ENCODE results near the gene SLC22A17. TPM values are rescaled to one million over a fixed set of nuclear protein-coding genes. Genes with fewer than 3 reads are reported as not detected.

SLC22A17 gene
- total and polyA plus RNA-seq, 9 of the 15 experiments (the other 6 are each of a cell fraction or from before 2014, with no cell fraction given): 0.07 to 0.09 TPM; not detected in 7

- TF ChIP-seq RBBP5 (IDR thresholded peaks at IDR 0.05; ENCODE audit: borderline replicate concordance, insufficient read depth, low read length, poor library complexity, severe bottlenecking): peak; percentile 6
- no peak for TF ChIP-seq GATA2 (CRISPR knock-in tag; IDR thresholded peaks at IDR 0.05)
- no peak for TF ChIP-seq MLX (CRISPR knock-in tag; conservative IDR thresholded peaks at IDR 0.05)
- peak; percentile 86 for TF ChIP-seq ZNF584 (CRISPR knock-in tag; IDR thresholded peaks at IDR 0.05; ENCODE audit: low read depth)
- peak; percentile 70 for TF ChIP-seq MTA1 (IDR thresholded peaks at IDR 0.05; ENCODE audit: borderline replicate concordance)
- peak in 1 of 3 experiments; percentile 85; a peak in 2 of 6 replicates for TF ChIP-seq ZBTB11 (CRISPR knock-in tag; IDR thresholded peaks at IDR 0.05)
- peak; percentile 76 for TF ChIP-seq TFAP4 (CRISPR knock-in tag; IDR thresholded peaks at IDR 0.05; ENCODE audit: borderline replicate concordance)
- TF ChIP-seq NRF1 (conservative IDR thresholded peaks at IDR 0.05 in 1 of 2, IDR thresholded peaks at IDR 0.05 in 1 of 2): peak; percentile 93 to 95
- TF ChIP-seq ZNF263 (CRISPR knock-in tag; IDR thresholded peaks at IDR 0.05; ENCODE audit: borderline replicate concordance): no peak; the same call in 1 of the 2 replicates
- TF ChIP-seq ERF (CRISPR knock-in tag; IDR thresholded peaks at IDR 0.05): no peak
- peak in 1 of 2 experiments; percentile 78; a peak in 2 of 4 replicates for TF ChIP-seq FOXA3 (CRISPR knock-in tag; conservative IDR thresholded peaks at IDR 0.05 in 1 of 2, IDR thresholded peaks at IDR 0.05 in 1 of 2)
- TF ChIP-seq KAT7 (CRISPR knock-in tag; IDR thresholded peaks at IDR 0.05; ENCODE audit: borderline replicate concordance): no peak; the same call in 1 of the 2 replicates
- TF ChIP-seq CCNT2 (IDR thresholded peaks at IDR 0.05; ENCODE audit: borderline replicate concordance, extremely low read depth, insufficient read length, low read depth, low read length): peak; percentile 98
- TF ChIP-seq XRCC3 (IDR thresholded peaks at IDR 0.05): no peak
- peak; percentile 84 for TF ChIP-seq EGR1 (conservative IDR thresholded peaks at IDR 0.05)
- peak; percentile 85 for TF ChIP-seq MAFK (IDR thresholded peaks at IDR 0.05; ENCODE audit: low read length)
- TF ChIP-seq ZMIZ1 (IDR thresholded peaks at IDR 0.05; ENCODE audit: low read depth in 2 of 2, low read length in 2 of 2): peak in 1 of 2 experiments; percentile 60; a peak in 2 of 4 replicates
These were observed 51.3 kb downstream of the SLC22A17 start (continued) for GRCh38 chr14:23301288-23301968.
